Liver (tissue), 9 donors: Measurements from ENCODE around the gene HDAC9. TPM values are rescaled to one million over a fixed set of nuclear protein-coding genes. Genes with fewer than 3 reads are reported as not detected.

Experiments used
- DNase-seq: peaks from one replicate; pipeline ENCODE4 v3.0.0-alpha.2; 2017; ENCODE audit warnings: low spot score
- H3K27ac ChIP-seq, 2 donors: one replicate each; pipeline ENCODE4 v1.7.0; 2013; ENCODE audit warnings: inconsistent platforms in 2 of 2, low read length in 2 of 2, control low read depth in 1 of 2, low read depth in 1 of 2, mild to moderate bottlenecking in 1 of 2
- H3K27me3 ChIP-seq, 4 donors: one replicate each; pipeline versions ENCODE4 v1.6.1 to v1.7.0; 2013; ENCODE audit warnings: low read length in 3 of 4, inconsistent platforms in 1 of 4, mild to moderate bottlenecking in 1 of 4, moderate library complexity in 1 of 4; ENCODE audit not compliant: control insufficient read depth in 4 of 4, insufficient read depth in 4 of 4
- H3K36me3 ChIP-seq, 4 donors: one replicate each; pipeline versions ENCODE4 v1.6.1 to v1.7.0; 2013; ENCODE audit warnings: low read length in 3 of 4, mild to moderate bottlenecking in 3 of 4, low read depth in 1 of 4, moderate library complexity in 1 of 4; ENCODE audit not compliant: control insufficient read depth in 4 of 4, insufficient read depth in 3 of 4
- H3K4me1 ChIP-seq, 4 donors: one replicate each; pipeline versions ENCODE4 v1.6.1 to v1.7.0; 2013; ENCODE audit warnings: low read length in 3 of 4, mild to moderate bottlenecking in 3 of 4, moderate library complexity in 1 of 4; ENCODE audit not compliant: control insufficient read depth in 4 of 4, insufficient read depth in 4 of 4
- H3K4me3 ChIP-seq, 3 donors: one replicate each; pipeline versions ENCODE4 v1.6.1 to v1.7.0; 2013; ENCODE audit warnings: low read length in 3 of 3, control low read depth in 1 of 3, low read depth in 1 of 3, mild to moderate bottlenecking in 1 of 3
- H3K9ac ChIP-seq, 2 donors: one replicate each; pipeline ENCODE4 v1.7.0; 2013; ENCODE audit warnings: low read length in 2 of 2, mild to moderate bottlenecking in 2 of 2, moderate library complexity in 2 of 2, control low read depth in 1 of 2, low read depth in 1 of 2
- H3K9me3 ChIP-seq, 4 donors: one replicate each; pipeline versions ENCODE4 v1.6.1 to v1.7.0; 2013; ENCODE audit warnings: low read length in 3 of 4; ENCODE audit not compliant: control insufficient read depth in 4 of 4
- EGR1 ChIP-seq, 2 donors: IDR thresholded peaks; 2 replicates each; pipeline ENCODE4 v1.6.1; 2016 to 2018; ENCODE audit warnings: antibody characterized with exemption in 2 of 2, low read depth in 2 of 2
- FOXA1 ChIP-seq: IDR thresholded peaks from 2 replicates; pipeline ENCODE4 v1.6.1; 2016; ENCODE audit warnings: antibody characterized with exemption
- FOXA2 ChIP-seq: IDR thresholded peaks from 2 replicates; pipeline ENCODE4 v1.6.1; 2016; ENCODE audit warnings: antibody characterized with exemption
- GABPA ChIP-seq, 2 donors: IDR thresholded peaks in 1 of 2; conservative IDR thresholded peaks in 1 of 2; 2 replicates each; pipeline ENCODE4 v1.6.1; 2016; ENCODE audit warnings: antibody characterized with exemption in 2 of 2, mild to moderate bottlenecking in 1 of 2, moderate library complexity in 1 of 2
- HNF4A ChIP-seq, 2 donors: conservative IDR thresholded peaks; 2 replicates each; pipeline ENCODE4 v1.6.1; 2016; ENCODE audit warnings: antibody characterized with exemption in 2 of 2, mild to moderate bottlenecking in 2 of 2
- HNF4G ChIP-seq: IDR thresholded peaks from 2 replicates; pipeline ENCODE4 v1.6.1; 2016; ENCODE audit warnings: antibody characterized with exemption
- JUND ChIP-seq, 2 donors: IDR thresholded peaks; 2 replicates each; pipeline ENCODE4 v1.6.1; 2016; ENCODE audit warnings: antibody characterized with exemption in 2 of 2
- NR2F2 ChIP-seq: IDR thresholded peaks from 2 replicates; pipeline ENCODE4 v1.6.1; 2016; ENCODE audit warnings: antibody characterized with exemption
- RAD21 ChIP-seq, 2 donors: IDR thresholded peaks; 2 replicates each; pipeline ENCODE4 v1.6.1; 2016; ENCODE audit warnings: antibody characterized with exemption in 2 of 2, mild to moderate bottlenecking in 2 of 2
- RXRA ChIP-seq, 2 donors: IDR thresholded peaks; 2 replicates each; pipeline ENCODE4 v1.6.1; 2017 to 2018; ENCODE audit warnings: antibody characterized with exemption in 2 of 2, mild to moderate bottlenecking in 1 of 2
- TAF1 ChIP-seq: conservative IDR thresholded peaks from 2 replicates; pipeline ENCODE4 v1.6.1; 2016; ENCODE audit warnings: antibody characterized with exemption, mild to moderate bottlenecking
- YY1 ChIP-seq: IDR thresholded peaks from 2 replicates; pipeline ENCODE4 v1.6.1; 2016; ENCODE audit warnings: antibody characterized with exemption, mild to moderate bottlenecking
- WGBS: extraction: QIAGEN DNeasy Blood & Tissue Kit; methylation state at CpG from one replicate; pipeline ENCODE4 v1.1.7; 2013; 5-methylcytosine and 5-hydroxymethylcytosine counted together
- polyA plus RNA-seq, 2 donors: library from polyadenylated mRNA; stranded (reverse) in 1 of 2; unstranded in 1 of 2; fragments of 200-250 nt in 1 of 2; fragments of >200 nt in 1 of 2; fragmentation: Nextera tagmentation in 1 of 2; extraction: Ambion mirVana in 1 of 2; gene quantifications; one replicate each; pipeline versions ENCODE4 v1.2.1 to v1.2.3, GENCODE V29; 2013 to 2015
- total RNA-seq, 2 donors: library from RNA; depleted of rRNA; stranded (reverse); fragments of >200 nt; gene quantifications; one replicate each; pipeline ENCODE4 v1.2.3, GENCODE V29; 2014
- TF ChIP-seq, protein P1 (sequence below): fragments of 150-350 bp; IDR thresholded peaks from 2 replicates; pipeline ENCODE4 v1.5.1; 2017; ENCODE audit warnings: improper control_type of control experiment, low read depth, low read length; ENCODE audit not compliant: missing input control
- TF ChIP-seq, protein P2 (sequence below): IDR thresholded peaks from 2 replicates; pipeline ENCODE4 v1.6.1; 2016; ENCODE audit warnings: antibody characterized with exemption
- TF ChIP-seq, protein P3 (sequence below): IDR thresholded peaks from 2 replicates; pipeline ENCODE4 v1.6.1; 2016; ENCODE audit warnings: antibody characterized with exemption, mild to moderate bottlenecking
- TF ChIP-seq, protein P4 (sequence below): IDR thresholded peaks from 2 replicates; pipeline ENCODE4 v1.6.1; 2016; ENCODE audit warnings: antibody characterized with exemption
- TF ChIP-seq, protein P5 (sequence below): IDR thresholded peaks from 2 replicates; pipeline ENCODE4 v1.6.1; 2016; ENCODE audit warnings: antibody characterized with exemption
- donor health status: healthy.
- donor health status: healthy.
- donor health status: healthy.
- donor health status: healthy.
- donor health status: healthy.

The HDAC9 gene
- total and polyA plus RNA-seq, 4 donors: 1.0 to 10.1 (median 2.3) TPM

DNA sequence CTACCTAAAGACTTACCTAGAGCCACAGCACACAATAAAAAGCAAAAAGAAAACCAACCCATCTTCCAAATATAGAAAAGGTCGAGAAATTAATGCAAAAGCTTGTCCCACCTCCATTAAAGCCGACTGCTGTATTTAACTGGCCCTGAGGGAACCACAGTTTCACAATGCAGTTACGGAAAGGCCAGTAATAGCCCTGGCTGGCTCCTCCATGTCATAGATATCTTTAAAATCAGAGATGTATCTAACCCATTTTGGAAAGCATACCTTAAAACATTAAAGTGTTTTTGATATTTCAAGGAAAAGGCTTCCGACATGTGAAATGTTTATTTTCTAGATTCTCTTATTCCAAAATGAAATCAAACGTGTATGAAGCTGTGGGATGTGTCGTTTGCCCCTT, 23.0 kb downstream of the HDAC9 start:
- 81% methylated on average over 6 of the region's 6 CpGs for WGBS
- Histone ChIP-seq H3K36me3 (no peaks in the 10 kb centered on the region), H3K27ac (no peak overlapping the region), H3K4me3 (no peak overlapping the region), H3K9me3 (no peaks in the 10 kb centered on the region), H3K4me1 (no peaks in the 10 kb centered on the region), H3K27me3 (no peaks in the 10 kb centered on the region), H3K9ac (no peak overlapping the region)
- TF ChIP-seq YY1: no peak
- TF ChIP-seq EGR1 (IDR thresholded peaks at IDR 0.05; ENCODE audit: low read depth in 2 of 2): no peak
- TF ChIP-seq, protein P1, sequence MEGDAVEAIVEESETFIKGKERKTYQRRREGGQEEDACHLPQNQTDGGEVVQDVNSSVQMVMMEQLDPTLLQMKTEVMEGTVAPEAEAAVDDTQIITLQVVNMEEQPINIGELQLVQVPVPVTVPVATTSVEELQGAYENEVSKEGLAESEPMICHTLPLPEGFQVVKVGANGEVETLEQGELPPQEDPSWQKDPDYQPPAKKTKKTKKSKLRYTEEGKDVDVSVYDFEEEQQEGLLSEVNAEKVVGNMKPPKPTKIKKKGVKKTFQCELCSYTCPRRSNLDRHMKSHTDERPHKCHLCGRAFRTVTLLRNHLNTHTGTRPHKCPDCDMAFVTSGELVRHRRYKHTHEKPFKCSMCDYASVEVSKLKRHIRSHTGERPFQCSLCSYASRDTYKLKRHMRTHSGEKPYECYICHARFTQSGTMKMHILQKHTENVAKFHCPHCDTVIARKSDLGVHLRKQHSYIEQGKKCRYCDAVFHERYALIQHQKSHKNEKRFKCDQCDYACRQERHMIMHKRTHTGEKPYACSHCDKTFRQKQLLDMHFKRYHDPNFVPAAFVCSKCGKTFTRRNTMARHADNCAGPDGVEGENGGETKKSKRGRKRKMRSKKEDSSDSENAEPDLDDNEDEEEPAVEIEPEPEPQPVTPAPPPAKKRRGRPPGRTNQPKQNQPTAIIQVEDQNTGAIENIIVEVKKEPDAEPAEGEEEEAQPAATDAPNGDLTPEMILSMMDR: no peak
- no peak for TF ChIP-seq TAF1
- TF ChIP-seq FOXA1: no peak
- TF ChIP-seq HNF4G: no peak
- TF ChIP-seq, protein P2, sequence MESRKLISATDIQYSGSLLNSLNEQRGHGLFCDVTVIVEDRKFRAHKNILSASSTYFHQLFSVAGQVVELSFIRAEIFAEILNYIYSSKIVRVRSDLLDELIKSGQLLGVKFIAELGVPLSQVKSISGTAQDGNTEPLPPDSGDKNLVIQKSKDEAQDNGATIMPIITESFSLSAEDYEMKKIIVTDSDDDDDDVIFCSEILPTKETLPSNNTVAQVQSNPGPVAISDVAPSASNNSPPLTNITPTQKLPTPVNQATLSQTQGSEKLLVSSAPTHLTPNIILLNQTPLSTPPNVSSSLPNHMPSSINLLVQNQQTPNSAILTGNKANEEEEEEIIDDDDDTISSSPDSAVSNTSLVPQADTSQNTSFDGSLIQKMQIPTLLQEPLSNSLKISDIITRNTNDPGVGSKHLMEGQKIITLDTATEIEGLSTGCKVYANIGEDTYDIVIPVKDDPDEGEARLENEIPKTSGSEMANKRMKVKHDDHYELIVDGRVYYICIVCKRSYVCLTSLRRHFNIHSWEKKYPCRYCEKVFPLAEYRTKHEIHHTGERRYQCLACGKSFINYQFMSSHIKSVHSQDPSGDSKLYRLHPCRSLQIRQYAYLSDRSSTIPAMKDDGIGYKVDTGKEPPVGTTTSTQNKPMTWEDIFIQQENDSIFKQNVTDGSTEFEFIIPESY: no peak
- TF ChIP-seq, protein P3, sequence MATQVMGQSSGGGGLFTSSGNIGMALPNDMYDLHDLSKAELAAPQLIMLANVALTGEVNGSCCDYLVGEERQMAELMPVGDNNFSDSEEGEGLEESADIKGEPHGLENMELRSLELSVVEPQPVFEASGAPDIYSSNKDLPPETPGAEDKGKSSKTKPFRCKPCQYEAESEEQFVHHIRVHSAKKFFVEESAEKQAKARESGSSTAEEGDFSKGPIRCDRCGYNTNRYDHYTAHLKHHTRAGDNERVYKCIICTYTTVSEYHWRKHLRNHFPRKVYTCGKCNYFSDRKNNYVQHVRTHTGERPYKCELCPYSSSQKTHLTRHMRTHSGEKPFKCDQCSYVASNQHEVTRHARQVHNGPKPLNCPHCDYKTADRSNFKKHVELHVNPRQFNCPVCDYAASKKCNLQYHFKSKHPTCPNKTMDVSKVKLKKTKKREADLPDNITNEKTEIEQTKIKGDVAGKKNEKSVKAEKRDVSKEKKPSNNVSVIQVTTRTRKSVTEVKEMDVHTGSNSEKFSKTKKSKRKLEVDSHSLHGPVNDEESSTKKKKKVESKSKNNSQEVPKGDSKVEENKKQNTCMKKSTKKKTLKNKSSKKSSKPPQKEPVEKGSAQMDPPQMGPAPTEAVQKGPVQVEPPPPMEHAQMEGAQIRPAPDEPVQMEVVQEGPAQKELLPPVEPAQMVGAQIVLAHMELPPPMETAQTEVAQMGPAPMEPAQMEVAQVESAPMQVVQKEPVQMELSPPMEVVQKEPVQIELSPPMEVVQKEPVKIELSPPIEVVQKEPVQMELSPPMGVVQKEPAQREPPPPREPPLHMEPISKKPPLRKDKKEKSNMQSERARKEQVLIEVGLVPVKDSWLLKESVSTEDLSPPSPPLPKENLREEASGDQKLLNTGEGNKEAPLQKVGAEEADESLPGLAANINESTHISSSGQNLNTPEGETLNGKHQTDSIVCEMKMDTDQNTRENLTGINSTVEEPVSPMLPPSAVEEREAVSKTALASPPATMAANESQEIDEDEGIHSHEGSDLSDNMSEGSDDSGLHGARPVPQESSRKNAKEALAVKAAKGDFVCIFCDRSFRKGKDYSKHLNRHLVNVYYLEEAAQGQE: no peak
- TF ChIP-seq JUND (IDR thresholded peaks at IDR 0.05): no peak
- TF ChIP-seq GABPA (IDR thresholded peaks at IDR 0.05 in 1 of 2, conservative IDR thresholded peaks at IDR 0.05 in 1 of 2): no peak
- TF ChIP-seq, protein P4, sequence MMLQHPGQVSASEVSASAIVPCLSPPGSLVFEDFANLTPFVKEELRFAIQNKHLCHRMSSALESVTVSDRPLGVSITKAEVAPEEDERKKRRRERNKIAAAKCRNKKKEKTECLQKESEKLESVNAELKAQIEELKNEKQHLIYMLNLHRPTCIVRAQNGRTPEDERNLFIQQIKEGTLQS: no peak
- no peak for TF ChIP-seq NR2F2
- DNase-seq: no peak

DNA sequence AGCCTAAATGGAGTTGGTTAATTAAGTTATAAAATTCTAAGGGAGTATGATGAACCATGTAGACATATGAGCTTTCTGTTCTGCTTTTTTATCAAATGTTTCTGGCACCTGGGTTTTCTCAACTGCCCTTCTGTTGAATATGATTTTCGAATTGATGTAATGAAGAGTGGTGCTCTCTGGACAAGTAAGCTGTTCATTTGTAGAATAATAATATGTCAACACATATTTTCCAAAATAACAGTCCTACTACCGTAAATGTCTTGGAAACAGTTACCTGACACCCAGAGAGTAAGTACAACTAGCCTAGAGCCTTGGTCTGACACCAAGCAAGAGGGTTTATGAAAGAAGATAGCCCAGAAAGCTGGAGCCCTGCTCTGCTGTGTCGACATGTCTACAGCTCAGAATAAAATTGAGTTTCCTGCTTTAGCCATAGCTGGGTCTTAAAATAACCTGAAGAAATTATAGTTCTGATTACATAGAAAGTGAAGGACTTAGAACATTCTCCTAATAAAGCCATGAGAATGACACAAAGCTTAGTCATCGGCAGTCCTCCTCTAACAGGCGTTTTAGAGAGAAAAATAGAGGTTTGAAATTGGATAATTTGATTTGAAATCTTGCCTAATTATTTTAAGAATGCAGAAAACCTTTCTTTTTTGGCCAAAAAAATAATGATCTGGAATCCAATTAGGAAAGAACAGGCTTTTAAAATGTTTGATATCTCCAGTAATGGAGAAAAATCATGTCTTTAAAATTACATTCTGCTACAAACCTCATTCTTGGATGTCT, 25.1 kb downstream of the HDAC9 start:
- Histone ChIP-seq H3K4me3 (no peak overlapping the region), H3K36me3 (no peaks in the 10 kb centered on the region), H3K9ac (no peak overlapping the region), H3K9me3 (no peaks in the 10 kb centered on the region), H3K27me3 (no peaks in the 10 kb centered on the region), H3K27ac (no peak overlapping the region), H3K4me1 (no peaks in the 10 kb centered on the region)
- DNase-seq: no peak
- WGBS: 77% methylated on average over 5 of the region's 5 CpGs
- TF ChIP-seq TAF1: no peak
- no peak for TF ChIP-seq RXRA (IDR thresholded peaks at IDR 0.05)
- TF ChIP-seq, protein P4: no peak
- no peak for TF ChIP-seq FOXA2
- TF ChIP-seq, protein P5, sequence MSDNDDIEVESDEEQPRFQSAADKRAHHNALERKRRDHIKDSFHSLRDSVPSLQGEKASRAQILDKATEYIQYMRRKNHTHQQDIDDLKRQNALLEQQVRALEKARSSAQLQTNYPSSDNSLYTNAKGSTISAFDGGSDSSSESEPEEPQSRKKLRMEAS: no peak
- TF ChIP-seq, protein P2: no peak
- TF ChIP-seq, protein P3: no peak
- TF ChIP-seq YY1: no peak
- no peak for TF ChIP-seq FOXA1
- TF ChIP-seq HNF4A (conservative IDR thresholded peaks at IDR 0.05): no peak
- TF ChIP-seq NR2F2: no peak
- no peak for TF ChIP-seq RAD21 (IDR thresholded peaks at IDR 0.05)
